NB4 (cell line): ENCODE measurements around the gene RBFOX1.

Source experiments
- CTCF ChIP-seq: IDR thresholded peaks from one replicate; pipeline ENCODE4 v1.5.1; 2012; ENCODE audit warnings: low read depth, low read length
- POLR2A ChIP-seq: IDR thresholded peaks from 2 replicates; pipeline ENCODE4 v1.6.1; 2011; ENCODE audit warnings: mild to moderate bottlenecking; ENCODE audit not compliant: insufficient read length; ENCODE audit errors: extremely low read depth
- TF ChIP-seq, protein P1 (sequence below): IDR thresholded peaks from 2 replicates; pipeline ENCODE4 v1.6.1; 2011; ENCODE audit warnings: low read depth, low read length

DNA sequence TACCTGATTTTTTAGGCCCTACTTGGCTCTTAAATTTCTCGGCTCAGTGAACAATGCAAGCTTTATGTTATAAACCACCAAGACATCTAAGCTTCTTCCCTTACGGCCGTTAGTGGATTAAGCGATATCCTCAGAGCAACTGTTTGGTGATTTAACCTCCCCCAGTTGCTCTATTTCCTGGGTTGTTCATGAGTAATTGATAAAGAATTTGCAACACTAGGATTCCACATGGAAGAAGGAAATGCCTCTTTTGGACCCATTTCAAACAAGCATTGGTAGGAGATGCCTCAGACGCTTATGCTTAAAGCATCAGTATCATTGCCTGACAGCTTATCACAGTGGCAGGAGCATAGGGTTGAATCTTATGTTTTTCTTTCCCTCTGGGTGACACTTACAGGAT lies 65.3 kb downstream of the RBFOX1 start:
- TF ChIP-seq CTCF (no peak), POLR2A (no peak)
- TF ChIP-seq, protein P1, sequence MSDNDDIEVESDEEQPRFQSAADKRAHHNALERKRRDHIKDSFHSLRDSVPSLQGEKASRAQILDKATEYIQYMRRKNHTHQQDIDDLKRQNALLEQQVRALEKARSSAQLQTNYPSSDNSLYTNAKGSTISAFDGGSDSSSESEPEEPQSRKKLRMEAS: no peak
